GM18505 (cell line): ENCODE data around the gene TRPC1.
"Not testable (repeated sequence)": the region's sequence is repeated elsewhere in the genome, so short reads cannot be mapped to it uniquely, and the experiment has no call there.

ENCODE experiments used
- ATAC-seq: cut with Tn5 transposase; IDR thresholded peaks from one replicate; pipeline ENCODE4 v1.9.1; 2021; ENCODE audit not compliant: unreplicated experiment
- POLR2A ChIP-seq: IDR thresholded peaks from 4 replicates; pipeline ENCODE4 v1.6.1; 2011; ENCODE audit warnings: borderline replicate concordance; ENCODE audit not compliant: insufficient read depth, insufficient read length; ENCODE audit errors: extremely low read depth

TRPC1 gene

DNA sequence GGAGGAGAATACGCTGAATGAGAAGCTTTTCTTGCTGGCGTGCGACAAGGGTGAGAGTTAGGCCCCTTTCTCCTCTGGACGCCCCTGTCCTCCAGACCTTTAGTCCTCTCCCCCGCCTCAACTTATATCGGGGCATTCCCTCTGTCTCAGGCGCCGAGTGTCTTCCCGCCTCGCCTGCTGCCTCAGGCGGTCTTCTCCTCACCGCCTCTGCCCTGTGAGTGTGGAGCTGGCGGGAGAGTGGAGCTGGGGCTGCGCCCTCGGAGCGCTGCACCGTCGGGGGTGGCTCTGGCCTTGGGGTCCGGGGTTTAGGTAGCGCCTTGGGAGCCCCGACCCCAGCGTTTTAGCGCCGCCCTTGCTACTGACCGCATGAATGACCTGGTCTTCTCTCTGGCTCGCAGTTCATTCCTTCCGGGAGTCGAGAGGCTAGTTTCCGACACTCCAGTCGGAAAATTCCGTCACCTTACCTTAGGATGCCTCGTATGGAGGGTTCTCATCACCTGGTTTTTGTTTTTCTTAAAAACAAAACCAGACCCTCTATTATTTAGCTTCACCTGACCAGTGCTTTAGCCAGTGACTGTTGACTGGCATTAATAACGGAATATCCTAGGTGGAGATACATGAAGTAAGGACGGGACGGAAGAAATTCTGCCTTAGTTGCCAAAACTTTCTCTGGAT lies 985 bp downstream of the TRPC1 start:
- TF ChIP-seq POLR2A: no peak
- ATAC-seq: no peak

DNA sequence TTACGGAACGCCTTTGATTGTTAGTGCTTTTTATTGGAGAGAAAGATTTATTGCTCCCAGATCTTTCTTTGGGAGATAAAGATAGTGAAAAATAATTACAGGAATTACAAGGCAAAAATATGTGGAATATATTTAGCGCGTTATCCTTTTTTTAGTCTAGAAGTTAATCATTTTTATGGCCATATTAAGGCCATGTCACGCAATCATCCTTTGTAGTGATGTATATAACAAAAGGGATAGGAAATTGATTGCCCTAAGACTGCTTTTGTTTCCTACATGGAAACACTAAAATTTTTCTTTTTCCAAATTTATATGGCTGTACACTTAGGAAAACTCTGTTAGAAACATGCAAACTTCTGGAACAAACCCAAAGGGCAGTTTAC lies 1.5 kb downstream of the TRPC1 start:
- TF ChIP-seq POLR2A: no peak
- ATAC-seq: no peak

DNA sequence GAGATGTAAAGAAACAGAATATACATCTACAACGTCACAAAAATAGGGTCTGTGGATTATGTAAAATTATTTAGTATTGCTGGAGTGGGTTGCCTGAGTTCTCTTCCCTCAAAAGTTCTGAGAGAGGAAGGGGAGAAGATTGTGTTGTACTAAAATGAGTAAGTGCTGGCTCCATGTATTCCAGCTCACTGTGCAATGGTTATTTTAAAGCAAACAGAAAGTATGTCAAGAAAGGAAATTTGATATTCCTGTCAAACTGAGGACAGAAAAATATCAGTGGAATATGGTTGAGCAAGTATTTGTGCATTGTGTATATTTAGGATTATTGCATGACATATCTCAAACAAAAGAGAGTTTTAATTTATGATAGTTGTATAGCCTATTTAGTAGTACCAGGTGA lies 2.2 kb downstream of the TRPC1 start:
- TF ChIP-seq POLR2A: no peak
- no peak for ATAC-seq

DNA sequence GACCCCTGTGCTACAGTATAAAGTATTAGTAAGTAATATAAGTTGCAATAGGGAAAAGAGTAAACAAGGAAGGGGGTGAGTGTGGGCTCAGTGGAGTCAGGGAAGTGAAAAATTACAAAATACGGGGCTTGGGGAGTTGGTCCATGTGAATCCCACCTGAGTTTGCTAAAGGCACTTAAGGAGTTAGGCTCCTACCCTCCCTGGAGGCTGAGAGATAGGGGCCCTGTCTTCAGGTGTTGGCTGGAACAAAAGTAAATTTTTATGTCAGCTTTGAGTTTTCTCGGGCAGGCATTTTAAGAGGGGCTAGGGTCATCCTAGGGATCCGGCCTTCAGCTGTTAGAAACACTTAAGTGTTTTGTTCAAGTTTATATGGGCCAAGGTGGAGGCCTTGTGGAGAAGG lies 8.2 kb downstream of the TRPC1 start:
- no peak for ATAC-seq
- no peak for TF ChIP-seq POLR2A

DNA sequence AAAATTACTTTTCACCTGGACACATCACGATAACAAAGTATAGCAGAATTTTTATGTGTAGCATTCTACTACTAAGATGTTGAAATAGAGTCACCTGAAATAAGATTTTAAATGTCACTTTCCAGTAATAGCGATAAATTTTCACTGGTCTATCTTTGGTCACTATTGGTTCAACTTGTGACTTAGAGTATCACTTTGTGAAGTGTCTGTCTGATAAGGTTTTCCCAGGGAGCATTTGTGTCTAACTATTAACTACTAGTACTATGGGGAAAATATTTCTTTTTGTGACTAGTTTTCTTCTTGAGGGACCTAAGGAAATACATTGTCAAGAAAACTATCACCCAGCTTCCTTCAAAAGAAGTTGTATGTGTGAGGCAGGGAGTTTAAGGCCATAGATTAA lies 11.0 kb downstream of the TRPC1 start:
- ATAC-seq: no peak
- TF ChIP-seq POLR2A: no peak

DNA sequence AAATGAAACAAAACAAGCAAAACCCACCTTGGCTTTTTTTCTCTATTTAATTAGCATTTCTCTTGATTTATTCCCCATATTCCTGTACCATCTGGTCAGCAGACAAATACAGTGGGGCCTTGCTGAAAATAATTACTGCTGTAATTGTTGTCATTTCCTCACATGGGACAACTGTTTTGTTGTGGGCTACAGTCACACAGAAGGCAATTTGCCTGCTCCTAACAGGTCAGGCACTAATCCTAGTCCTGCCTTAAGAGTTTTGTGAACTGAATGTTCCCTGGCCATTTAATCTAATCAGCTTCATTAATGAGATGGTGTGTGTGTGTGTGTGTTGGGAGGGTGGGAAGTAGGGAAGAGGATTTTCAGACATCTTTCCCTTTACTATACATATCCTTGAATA lies 11.6 kb downstream of the TRPC1 start:
- TF ChIP-seq POLR2A: no peak
- no peak for ATAC-seq

DNA sequence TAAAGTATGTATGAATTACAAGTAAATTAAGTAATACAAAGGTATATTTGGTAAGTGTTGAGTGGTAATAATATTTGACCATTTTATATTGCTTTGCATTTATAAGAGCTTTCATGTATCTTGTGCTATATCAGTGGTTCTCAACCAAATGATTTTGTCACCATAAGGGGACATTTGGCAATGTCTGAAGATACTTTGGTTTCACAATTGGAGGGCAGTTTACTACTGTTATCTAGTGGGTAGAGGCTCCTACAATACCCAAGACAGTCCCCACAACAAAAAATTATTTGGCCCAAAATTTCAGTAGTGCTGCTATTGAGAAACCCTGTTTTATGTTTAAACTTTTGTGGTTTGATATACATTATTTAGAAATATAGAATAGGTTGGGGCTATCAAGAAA lies 14.6 kb downstream of the TRPC1 start:
- ATAC-seq: no peak
- TF ChIP-seq POLR2A: no peak

DNA sequence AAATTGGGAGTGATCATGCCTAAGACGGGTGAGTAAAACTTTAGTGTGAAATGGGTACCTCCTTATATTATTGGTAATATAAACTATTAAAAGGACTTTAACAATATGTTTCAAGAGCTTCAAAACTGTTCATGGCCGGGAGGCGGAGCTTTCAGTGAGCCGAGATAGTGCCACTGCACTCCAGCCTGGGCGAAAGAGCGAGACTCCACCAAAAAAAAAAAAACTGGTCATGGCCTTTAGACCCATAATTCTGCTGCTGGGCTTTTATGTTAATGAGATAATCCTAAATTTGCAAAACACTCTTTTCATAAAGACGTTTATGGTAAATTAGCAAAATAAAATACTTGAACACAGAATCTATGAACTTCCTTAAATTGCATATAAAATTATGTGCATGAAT lies 22.8 kb downstream of the TRPC1 start:
- ATAC-seq: no peak
- no peak for TF ChIP-seq POLR2A

DNA sequence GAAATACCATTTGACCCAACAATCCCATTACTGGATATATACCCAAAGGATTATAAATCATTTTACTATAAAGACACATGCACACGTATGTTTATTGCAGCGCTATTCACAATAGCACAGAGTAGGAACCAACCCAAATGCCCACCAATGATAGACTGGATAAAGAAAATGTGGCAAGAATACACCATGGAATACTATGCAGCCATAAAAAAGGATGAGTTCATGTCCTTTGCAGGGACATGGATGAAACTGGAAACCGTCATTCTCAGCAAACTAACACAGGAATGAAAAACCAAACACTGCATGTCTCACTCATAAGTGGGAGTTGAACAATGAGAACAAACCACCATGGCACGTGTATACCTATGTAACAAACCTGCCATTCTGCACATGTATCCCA lies 26.7 kb downstream of the TRPC1 start:
- not testable (repeated sequence) for ATAC-seq

DNA sequence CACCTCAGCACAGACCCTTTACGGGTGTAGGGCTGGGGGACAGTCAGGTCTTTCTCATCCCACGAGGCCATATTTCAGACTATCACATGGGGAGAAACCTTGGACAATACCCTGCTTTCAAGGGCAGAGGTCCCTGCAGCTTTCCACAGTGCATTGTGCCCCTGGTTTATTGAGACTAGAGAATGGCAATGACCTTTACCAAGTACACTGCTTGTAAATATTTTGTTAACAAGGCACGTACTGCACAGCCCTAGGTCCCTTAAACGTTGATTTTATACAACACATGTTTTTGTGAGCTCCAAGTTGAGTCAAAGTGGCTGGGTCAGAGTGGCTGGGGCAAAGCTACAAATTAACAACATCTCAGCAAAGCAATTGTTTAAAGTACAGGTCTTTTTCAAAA lies 28.8 kb downstream of the TRPC1 start:
- ATAC-seq: not testable (repeated sequence)

DNA sequence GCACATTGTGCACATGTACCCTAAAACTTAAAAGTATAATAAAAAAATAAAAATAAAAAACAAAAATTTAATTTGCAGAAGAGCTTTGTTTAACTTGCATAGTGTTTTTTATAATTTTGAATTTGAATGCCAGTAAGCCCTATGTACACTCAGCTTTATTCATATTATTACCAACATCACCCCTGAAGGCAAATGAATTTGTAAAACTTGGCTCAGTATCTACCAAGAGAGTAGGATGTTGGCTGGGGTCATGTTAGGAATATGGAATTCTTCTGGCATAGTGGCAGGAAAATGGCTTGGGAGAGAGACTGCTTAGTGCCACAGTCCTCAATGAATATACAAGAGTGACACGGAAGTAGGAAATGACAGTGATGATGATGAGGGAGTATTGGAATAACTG lies 30.7 kb downstream of the TRPC1 start:
- ATAC-seq: no peak
- TF ChIP-seq POLR2A: no peak

DNA sequence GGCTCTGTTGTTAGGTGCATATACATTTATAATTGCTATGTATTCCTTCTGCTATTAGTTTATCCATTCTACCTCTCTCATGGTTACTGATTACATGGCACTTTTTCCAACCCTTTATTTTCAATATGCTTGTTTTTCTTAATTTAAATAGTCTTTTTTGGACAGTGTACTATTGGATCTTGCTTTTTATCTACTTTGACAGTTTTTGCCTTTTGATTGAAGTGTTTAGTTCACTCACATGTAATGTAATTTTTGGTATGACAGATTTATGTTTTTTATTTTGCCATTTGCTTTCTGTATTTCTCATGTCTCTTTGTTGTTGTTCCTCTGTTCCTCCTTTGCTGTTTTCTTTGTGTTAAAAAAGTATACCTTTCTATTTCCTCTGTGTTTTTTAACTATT lies 44.5 kb downstream of the TRPC1 start:
- TF ChIP-seq POLR2A: no peak
- no peak for ATAC-seq

DNA sequence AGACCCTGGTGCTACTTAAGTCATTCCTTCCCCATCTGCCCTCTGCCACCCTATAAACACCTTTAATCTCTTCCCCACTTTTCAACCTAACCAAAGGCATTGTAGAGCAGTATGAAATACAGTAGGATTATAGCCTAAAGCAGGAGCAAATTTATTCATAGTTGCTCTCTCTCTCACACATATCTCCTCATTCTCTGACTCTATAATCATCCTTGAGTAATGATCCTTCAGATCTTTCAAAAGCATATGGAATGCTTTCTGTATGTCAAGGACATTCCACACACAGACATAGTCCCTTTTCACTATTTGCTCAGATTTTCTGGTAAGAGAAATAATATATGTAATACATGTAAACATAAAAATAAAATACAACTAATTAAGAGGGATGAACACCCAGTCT lies 54.1 kb downstream of the TRPC1 start:
- no peak for ATAC-seq
- no peak for TF ChIP-seq POLR2A

DNA sequence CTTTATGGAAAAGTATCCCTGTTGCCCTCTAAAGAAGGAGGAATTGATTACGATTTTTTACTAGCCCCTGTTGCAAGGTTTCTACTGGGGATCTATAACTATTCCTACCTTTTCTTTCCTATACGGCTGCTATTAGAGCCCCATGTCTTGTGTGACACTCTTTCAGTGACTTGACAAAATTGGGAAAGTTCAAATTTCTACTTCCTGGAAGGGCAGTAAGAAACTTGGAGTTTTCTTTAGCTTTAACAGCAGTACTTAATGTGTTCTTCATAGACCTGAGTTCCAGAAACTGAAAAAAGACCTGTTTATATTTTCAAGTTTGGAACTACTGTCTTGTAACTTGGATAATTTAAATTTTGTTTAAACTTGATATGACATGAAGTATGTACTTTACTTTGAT lies 54.7 kb downstream of the TRPC1 start:
- no peak for ATAC-seq
- TF ChIP-seq POLR2A: no peak

DNA sequence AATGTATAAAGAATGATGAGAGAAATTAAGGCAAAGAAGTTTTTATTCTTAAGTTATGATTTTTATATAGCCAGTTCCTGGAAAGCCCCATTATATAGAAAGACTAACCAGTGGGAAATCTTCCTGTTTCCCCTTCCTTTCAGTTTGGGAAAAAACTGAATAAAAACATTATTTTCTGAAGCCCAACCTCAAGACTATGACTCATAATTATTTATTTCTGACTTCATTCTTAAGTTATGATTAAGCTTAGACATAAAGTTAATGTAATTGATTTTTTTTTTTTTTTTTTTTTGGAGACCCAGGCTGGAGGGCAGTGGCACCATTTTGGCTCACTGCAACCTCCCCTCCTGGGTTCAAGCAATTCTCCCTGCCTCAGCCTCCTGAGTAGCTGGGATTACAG lies 55.8 kb downstream of the TRPC1 start:
- no peak for TF ChIP-seq POLR2A
- ATAC-seq: no peak
